Stomach (tissue), 4 donors: ENCODE measurements around the gene UST.

ENCODE experiments used
- EP300 ChIP-seq: sonication (generic); formaldehyde crosslinking; IDR thresholded peaks from one replicate; pipeline ENCODE4 v1.6.1; 2017; ENCODE audit warnings: antibody characterized with exemption
- TF ChIP-seq, protein P1 (sequence below), 7 experiments: fragments of 450-650 bp in 4 of 7; fragments of 200-600 bp in 3 of 7; sonication (generic) in 3 of 7; IDR thresholded peaks; one replicate each; pipeline ENCODE4 v1.5.1; 2016 to 2019; ENCODE audit warnings: antibody characterized with exemption in 7 of 7, control low read depth in 2 of 7, mild to moderate bottlenecking in 1 of 7

DNA sequence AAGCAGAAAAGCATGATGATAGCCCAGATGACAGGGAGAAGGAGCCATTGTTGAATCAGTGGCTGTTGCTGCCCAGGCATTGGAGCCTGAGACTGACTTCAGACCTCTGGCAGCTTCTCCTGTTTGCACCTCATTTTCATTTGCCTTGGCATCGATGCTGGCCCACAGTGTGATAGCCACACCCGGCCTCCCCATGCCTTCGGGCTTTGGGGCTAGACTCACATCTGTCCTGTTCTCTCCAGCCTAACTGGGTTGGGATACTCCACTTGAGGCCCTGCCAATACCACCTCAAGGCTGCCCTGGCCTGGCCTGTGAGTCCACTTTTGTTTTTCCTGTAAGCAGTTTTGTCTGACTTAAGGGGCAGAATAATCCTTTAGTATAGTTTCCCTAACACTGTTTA, 140.4 kb downstream of the UST start:
- TF ChIP-seq, protein P1, sequence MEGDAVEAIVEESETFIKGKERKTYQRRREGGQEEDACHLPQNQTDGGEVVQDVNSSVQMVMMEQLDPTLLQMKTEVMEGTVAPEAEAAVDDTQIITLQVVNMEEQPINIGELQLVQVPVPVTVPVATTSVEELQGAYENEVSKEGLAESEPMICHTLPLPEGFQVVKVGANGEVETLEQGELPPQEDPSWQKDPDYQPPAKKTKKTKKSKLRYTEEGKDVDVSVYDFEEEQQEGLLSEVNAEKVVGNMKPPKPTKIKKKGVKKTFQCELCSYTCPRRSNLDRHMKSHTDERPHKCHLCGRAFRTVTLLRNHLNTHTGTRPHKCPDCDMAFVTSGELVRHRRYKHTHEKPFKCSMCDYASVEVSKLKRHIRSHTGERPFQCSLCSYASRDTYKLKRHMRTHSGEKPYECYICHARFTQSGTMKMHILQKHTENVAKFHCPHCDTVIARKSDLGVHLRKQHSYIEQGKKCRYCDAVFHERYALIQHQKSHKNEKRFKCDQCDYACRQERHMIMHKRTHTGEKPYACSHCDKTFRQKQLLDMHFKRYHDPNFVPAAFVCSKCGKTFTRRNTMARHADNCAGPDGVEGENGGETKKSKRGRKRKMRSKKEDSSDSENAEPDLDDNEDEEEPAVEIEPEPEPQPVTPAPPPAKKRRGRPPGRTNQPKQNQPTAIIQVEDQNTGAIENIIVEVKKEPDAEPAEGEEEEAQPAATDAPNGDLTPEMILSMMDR (IDR thresholded peaks at IDR 0.05) = no peak
- no peak for TF ChIP-seq EP300
